Panc1 (cell line): ENCODE results near the gene DGCR2.

Experiments
- POLR2AphosphoS5 ChIP-seq: IDR thresholded peaks from 2 replicates; pipeline ENCODE4 v1.6.1; 2012; ENCODE audit warnings: mild to moderate bottlenecking, low read depth, low read length, moderate library complexity
- SIN3A ChIP-seq: IDR thresholded peaks from 2 replicates; pipeline ENCODE4 v1.6.1; 2012; ENCODE audit warnings: low read depth, mild to moderate bottlenecking, low read length, moderate library complexity, borderline replicate concordance; ENCODE audit not compliant: insufficient read depth
- TCF7L2 ChIP-seq: IDR thresholded peaks from 2 replicates; pipeline ENCODE4 v1.6.1; 2011; ENCODE audit warnings: mild to moderate bottlenecking, low read depth, low read length, inconsistent platforms
- TF ChIP-seq, protein P1 (sequence below): fragments of 450-650 bp; IDR thresholded peaks from 2 replicates; pipeline ENCODE4 v1.5.1; 2017; ENCODE audit warnings: mild to moderate bottlenecking
- TF ChIP-seq, protein P2 (sequence below), 2 experiments: IDR thresholded peaks; 2 replicates each; pipeline ENCODE4 v1.6.1; 2011 to 2012; ENCODE audit warnings: low read depth in 2 of 2, control low read depth in 1 of 2, low read length in 1 of 2, mild to moderate bottlenecking in 1 of 2, moderate library complexity in 1 of 2; ENCODE audit not compliant: insufficient read depth in 1 of 2

DNA sequence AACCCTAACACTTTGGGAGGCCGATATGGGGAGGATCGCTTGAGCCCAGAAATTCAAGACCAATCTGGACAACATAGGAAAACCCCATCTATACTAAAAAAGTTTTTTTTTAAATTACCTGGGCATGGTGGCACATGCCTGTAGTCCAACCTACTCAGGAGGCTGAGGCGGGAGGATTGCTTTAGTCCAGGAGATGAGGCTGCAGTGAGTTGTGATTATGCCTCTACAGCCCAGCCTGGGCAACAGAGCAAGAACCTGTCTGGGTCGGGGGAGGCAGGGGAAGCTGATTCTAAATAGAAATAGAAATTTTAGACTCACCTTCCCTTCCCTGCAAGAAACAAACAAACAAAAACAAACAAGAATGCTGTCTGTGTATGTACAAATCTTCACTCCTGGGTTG is 133.3 kb downstream of the DGCR2 start:
- TF ChIP-seq, protein P1, sequence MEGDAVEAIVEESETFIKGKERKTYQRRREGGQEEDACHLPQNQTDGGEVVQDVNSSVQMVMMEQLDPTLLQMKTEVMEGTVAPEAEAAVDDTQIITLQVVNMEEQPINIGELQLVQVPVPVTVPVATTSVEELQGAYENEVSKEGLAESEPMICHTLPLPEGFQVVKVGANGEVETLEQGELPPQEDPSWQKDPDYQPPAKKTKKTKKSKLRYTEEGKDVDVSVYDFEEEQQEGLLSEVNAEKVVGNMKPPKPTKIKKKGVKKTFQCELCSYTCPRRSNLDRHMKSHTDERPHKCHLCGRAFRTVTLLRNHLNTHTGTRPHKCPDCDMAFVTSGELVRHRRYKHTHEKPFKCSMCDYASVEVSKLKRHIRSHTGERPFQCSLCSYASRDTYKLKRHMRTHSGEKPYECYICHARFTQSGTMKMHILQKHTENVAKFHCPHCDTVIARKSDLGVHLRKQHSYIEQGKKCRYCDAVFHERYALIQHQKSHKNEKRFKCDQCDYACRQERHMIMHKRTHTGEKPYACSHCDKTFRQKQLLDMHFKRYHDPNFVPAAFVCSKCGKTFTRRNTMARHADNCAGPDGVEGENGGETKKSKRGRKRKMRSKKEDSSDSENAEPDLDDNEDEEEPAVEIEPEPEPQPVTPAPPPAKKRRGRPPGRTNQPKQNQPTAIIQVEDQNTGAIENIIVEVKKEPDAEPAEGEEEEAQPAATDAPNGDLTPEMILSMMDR = no peak
- TF ChIP-seq POLR2AphosphoS5 (no peak), SIN3A (no peak), TCF7L2 (no peak)
- TF ChIP-seq, protein P2, sequence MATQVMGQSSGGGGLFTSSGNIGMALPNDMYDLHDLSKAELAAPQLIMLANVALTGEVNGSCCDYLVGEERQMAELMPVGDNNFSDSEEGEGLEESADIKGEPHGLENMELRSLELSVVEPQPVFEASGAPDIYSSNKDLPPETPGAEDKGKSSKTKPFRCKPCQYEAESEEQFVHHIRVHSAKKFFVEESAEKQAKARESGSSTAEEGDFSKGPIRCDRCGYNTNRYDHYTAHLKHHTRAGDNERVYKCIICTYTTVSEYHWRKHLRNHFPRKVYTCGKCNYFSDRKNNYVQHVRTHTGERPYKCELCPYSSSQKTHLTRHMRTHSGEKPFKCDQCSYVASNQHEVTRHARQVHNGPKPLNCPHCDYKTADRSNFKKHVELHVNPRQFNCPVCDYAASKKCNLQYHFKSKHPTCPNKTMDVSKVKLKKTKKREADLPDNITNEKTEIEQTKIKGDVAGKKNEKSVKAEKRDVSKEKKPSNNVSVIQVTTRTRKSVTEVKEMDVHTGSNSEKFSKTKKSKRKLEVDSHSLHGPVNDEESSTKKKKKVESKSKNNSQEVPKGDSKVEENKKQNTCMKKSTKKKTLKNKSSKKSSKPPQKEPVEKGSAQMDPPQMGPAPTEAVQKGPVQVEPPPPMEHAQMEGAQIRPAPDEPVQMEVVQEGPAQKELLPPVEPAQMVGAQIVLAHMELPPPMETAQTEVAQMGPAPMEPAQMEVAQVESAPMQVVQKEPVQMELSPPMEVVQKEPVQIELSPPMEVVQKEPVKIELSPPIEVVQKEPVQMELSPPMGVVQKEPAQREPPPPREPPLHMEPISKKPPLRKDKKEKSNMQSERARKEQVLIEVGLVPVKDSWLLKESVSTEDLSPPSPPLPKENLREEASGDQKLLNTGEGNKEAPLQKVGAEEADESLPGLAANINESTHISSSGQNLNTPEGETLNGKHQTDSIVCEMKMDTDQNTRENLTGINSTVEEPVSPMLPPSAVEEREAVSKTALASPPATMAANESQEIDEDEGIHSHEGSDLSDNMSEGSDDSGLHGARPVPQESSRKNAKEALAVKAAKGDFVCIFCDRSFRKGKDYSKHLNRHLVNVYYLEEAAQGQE (IDR thresholded peaks at IDR 0.05; ENCODE audit: insufficient read depth in 1 of 2, low read depth in 2 of 2, low read length in 1 of 2) = no peak
